Omental fat pad (tissue), 4 donors: Measurements from ENCODE around the gene SNAPC2. TPM values are rescaled to one million over a fixed set of nuclear protein-coding genes. Genes with fewer than 3 reads are reported as not detected.
A peak's percentile ranks its signal among the peaks of the same experiment; 100 is the strongest.

Experiments
- ATAC-seq: fragments of 150-250 bp; one replicate; pipeline ENCODE4 v1.9.1; 2016; ENCODE audit warnings: mild to moderate bottlenecking, moderate library complexity; ENCODE audit not compliant: low FRiP score
- DNase-seq: peaks from one replicate; pipeline ENCODE4 v3.0.0-alpha.2; 2019; ENCODE audit warnings: low spot score
- CTCF ChIP-seq, 3 donors: fragments of 450-650 bp; IDR thresholded peaks; one replicate each; pipeline ENCODE4 v1.5.1; 2016 to 2017; ENCODE audit warnings: antibody characterized with exemption in 3 of 3, mild to moderate bottlenecking in 3 of 3, moderate library complexity in 2 of 3
- total RNA-seq, 4 donors: library from RNA; depleted of rRNA; stranded (reverse); fragments of >200 nt; gene quantifications; one replicate each; pipeline ENCODE4 v1.1.0, GENCODE V29; 2016

Gene SNAPC2
- total RNA-seq, 4 donors from 2014 or later, result 4.7 to 13.1 (median 12.3) TPM

DNA sequence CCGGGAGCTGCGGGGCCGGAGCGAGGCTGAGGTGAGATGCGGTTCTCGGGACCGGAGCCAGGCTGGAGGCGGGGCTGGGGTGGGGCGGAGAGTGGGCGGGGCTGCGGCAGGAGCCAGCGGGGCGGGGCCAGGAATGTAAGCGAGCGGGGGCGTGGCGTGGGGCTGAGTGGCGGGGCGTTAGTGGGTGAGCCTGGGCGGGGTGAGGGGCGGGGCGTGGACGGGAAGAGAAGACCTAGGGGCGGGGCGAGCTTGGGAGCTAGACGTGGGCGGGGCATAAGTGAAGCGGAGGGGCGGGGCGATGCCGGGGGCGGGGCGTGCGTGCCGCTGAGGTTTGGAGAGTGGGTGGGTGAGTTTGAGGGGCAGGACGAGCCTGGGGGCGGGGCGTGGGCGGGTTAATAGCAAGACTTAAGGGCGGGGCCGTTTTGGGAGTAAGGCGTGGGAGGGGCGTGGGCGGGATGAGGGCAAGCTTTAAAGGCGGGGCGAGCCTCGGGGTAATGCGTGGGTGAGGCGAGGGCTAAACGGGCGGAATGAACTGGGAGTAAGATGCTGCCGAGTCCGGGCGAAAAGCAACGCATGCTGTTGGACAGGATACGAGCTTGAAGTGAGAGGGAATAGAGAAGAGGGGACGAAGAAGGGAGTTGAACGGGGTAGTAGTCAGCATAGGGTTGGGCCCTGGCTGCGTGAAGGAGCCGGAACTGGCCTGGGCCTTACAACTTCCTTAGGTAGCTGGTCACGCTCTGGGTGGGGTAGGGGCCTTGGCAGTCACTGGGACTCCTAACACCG lies 572 bp downstream of the SNAPC2 start:
- no peak for TF ChIP-seq CTCF (IDR thresholded peaks at IDR 0.05)
- DNase-seq (peak; percentile 100), ATAC-seq (peak; percentile 75)

- ATAC-seq (no peak), DNase-seq (no peak)
- TF ChIP-seq CTCF (IDR thresholded peaks at IDR 0.05), result no peak
These were observed 1.3 kb downstream of the SNAPC2 start for GRCh38 chr19:7921302-7921966.

- no peak for DNase-seq
- TF ChIP-seq CTCF (IDR thresholded peaks at IDR 0.05), result no peak
These were observed 2.1 kb downstream of the SNAPC2 start for GRCh38 chr19:7921967-7922835.

GRCh38 chr19:7922836-7923195 lies 2.7 kb downstream of the SNAPC2 start:
- TF ChIP-seq CTCF (IDR thresholded peaks at IDR 0.05), result no peak
- ATAC-seq (no peak), DNase-seq (no peak)

More at GRCh38 chr19:7921967-7922835, 2.1 kb downstream of the SNAPC2 start:
- no peak for ATAC-seq

DNA sequence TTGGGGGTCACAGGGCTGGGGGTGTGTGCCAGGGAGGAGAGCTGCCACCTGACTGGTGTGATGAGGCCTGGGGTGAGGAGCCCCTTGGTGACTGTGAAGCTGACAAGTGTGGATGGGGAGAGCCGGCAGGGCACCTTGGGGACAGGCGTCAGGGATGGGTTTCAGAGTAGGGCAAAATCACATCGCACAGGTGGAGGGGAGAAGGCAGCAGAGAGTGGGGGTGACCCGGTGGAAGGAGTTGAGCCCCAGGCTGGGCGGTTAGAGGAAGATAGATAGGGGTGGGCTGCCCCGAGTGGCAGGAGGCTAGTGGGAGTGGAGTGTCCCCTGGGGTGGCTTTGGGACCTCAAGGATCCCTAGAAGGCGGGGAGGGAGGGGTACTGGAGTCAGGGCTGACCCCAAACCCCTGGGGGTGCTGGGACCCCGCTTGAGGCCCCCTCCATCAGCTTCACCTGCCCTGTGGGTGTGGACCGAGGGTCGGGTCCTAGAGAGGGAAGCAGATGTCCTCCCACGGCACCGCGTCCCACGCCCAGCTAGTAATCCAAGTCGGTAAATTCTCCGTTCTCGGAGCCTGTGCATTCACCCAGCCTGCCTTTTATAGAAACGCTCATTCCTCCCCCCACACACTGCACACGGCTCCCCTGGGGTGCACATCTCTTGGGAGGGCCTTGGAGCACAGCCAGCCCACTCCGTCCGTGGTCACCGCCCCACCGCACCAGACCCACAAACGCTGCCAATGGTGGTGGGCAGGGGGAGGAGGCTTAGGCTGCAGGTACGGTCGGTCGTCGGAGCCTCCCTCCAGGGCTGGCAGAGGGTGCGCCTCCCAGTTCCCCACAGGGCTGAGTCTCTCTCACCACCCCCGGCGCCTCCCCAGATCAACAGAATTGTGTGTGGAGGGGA lies 3.4 kb downstream of the SNAPC2 start:
- no peak for TF ChIP-seq CTCF (IDR thresholded peaks at IDR 0.05)
- DNase-seq, result no peak
- ATAC-seq, result no peak

DNA sequence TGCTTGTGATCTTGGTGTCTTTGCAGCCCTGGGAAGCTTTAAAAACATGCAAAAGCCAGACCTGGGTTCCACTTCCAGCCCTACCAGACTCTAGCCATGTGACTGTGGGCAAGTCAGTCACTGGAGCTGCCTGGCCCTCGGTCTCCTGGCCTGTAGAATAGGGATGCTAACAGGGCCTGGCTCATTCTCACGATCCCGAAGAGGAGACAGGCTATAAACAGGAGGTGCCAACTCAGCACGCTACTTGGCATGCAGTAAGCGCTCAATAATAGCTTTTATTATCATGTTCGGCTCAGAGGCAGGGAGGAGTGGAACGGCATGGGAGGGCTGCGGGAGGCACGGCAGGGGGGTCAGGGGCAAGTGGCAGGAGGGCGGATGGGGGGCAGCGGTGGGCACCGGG lies 4.1 kb downstream of the SNAPC2 start:
- DNase-seq, result no peak
- ATAC-seq, result no peak
- TF ChIP-seq CTCF (IDR thresholded peaks at IDR 0.05), result no peak
